ENCODE results near the gene EDA.
"Not testable (repeated sequence)": the region's sequence is repeated elsewhere in the genome, so short reads cannot be mapped to it uniquely, and the experiment has no call there.

EDA gene

GRCh38 chrX:69844636-69845035, 228.7 kb downstream of the EDA start:
- no peak overlapping the region for H3K4me3 ChIP-seq (ENCODE audit: low read length)
- DNase-seq (ENCODE audit: low read depth), result no peak
- no peak for TF ChIP-seq CTCF (conservative IDR thresholded peaks at IDR 0.05; ENCODE audit: low read length)

DNA sequence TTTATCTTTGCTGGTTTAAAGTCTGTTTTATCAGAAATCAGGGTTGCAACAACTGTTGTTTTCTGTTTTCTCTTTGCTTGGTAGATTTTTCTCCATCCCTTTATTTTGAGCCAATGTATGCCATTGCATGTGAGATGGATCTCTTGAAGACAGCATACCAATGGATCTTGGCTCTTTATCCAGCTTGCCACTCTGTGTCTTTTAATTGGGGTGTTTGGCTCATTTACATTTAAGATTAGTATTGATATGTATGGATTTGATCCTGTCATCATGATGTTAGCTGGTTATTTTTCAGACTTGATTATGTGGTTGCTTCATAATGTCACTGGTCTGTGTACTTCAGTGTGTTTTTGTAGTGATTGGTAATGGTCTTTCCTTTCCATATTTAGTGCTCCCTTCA, 244.1 kb downstream of the EDA start:
- DNase-seq (ENCODE audit: low read depth); H3K4me3 ChIP-seq (ENCODE audit: low read length): not testable (repeated sequence)

DNA sequence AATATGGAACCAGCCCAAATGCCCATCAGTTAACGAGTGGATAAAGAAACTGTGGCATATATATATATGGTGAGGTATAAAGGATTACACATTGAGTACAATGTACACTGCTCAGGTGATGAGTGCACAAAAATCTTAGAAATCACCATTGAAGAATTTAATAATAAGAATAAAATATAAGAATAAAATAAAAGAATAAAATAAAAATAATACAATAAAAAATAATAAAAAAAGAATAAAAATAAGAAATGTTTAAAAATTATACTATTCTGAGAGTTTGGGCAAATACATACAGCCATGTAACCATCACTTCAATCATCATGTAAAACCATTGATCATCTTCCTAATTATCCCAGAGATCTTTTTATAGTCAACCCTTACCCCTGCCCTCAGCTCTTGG, 260.3 kb downstream of the EDA start:
- no peak overlapping the region for H3K4me3 ChIP-seq (ENCODE audit: low read length)
- no peak for DNase-seq (ENCODE audit: low read depth)
- no peak for TF ChIP-seq CTCF (conservative IDR thresholded peaks at IDR 0.05; ENCODE audit: low read length)

- H3K4me3 ChIP-seq (ENCODE audit: low read length), result no peak overlapping the region
- no peak for TF ChIP-seq CTCF (conservative IDR thresholded peaks at IDR 0.05; ENCODE audit: low read length)
- DNase-seq (ENCODE audit: low read depth), result no peak
These were observed 268.3 kb downstream of the EDA start for GRCh38 chrX:69884210-69884609.

- no peak for TF ChIP-seq CTCF (conservative IDR thresholded peaks at IDR 0.05; ENCODE audit: low read length)
- DNase-seq (ENCODE audit: low read depth), result no peak
- no peak overlapping the region for H3K4me3 ChIP-seq (ENCODE audit: low read length)
These were observed 280.1 kb downstream of the EDA start for GRCh38 chrX:69896046-69896445.

GRCh38 chrX:69900491-69900890, 284.6 kb downstream of the EDA start:
- H3K4me3 ChIP-seq (ENCODE audit: low read length), result no peak overlapping the region
- no peak for DNase-seq (ENCODE audit: low read depth)
- TF ChIP-seq CTCF (conservative IDR thresholded peaks at IDR 0.05; ENCODE audit: low read length), result no peak

GRCh38 chrX:69906447-69906846, 290.5 kb downstream of the EDA start:
- DNase-seq (ENCODE audit: low read depth), result no peak
- H3K4me3 ChIP-seq (ENCODE audit: low read length), result no peak overlapping the region
- no peak for TF ChIP-seq CTCF (conservative IDR thresholded peaks at IDR 0.05; ENCODE audit: low read length)

DNA sequence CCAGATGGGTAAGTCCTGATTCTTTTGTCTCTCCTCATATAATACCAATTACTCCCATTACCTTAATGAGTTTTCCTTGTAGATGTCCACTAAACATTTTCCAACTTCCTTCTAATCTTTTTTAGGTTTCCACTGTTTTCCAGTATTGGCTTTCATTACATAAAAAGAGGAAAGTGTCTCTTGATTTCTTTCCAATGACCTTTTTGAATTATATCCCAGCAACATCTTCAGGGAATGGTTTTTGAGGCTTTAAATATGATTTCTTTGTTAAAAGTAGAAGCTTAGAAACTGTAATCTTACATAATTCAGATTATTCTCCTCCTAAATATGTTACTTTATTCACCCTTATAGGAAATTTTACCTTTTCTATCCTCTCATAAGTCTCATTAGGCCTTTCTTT, 298.9 kb downstream of the EDA start:
- no peak for TF ChIP-seq CTCF (conservative IDR thresholded peaks at IDR 0.05; ENCODE audit: low read length)
- no peak overlapping the region for H3K4me3 ChIP-seq (ENCODE audit: low read length)
- DNase-seq (ENCODE audit: low read depth), result no peak

Data from AG10803 (cell line).